Nephron progenitor cell (in vitro differentiated cells): ENCODE measurements around the gene GRID2.
A peak's percentile ranks its signal among the peaks of the same experiment; 100 is the strongest.
"Not testable (repeated sequence)": the region's sequence is repeated elsewhere in the genome, so short reads cannot be mapped to it uniquely, and the experiment has no call there.

Source experiments
- DNase-seq: peaks from one replicate; pipeline ENCODE4 v3.0.0; 2021
- H3K27ac Mint-ChIP-seq: 2 replicates; pipeline ENCODE4 v1.8.0; 2021; ENCODE audit warnings: mild to moderate bottlenecking, moderate library complexity, mixed read lengths
- H3K27me3 Mint-ChIP-seq: 2 replicates; pipeline ENCODE4 v1.8.0; 2021; ENCODE audit warnings: mild to moderate bottlenecking, low read depth, mixed read lengths; ENCODE audit not compliant: poor library complexity
- H3K36me3 Mint-ChIP-seq: 2 replicates; pipeline ENCODE4 v1.8.0; 2021; ENCODE audit warnings: low read depth, mixed read lengths
- H3K4me1 Mint-ChIP-seq: 2 replicates; pipeline ENCODE4 v1.8.0; 2021; ENCODE audit warnings: mixed read lengths
- H3K4me3 Mint-ChIP-seq: 2 replicates; pipeline ENCODE4 v1.8.0; 2021; ENCODE audit warnings: mild to moderate bottlenecking, moderate library complexity, mixed read lengths
- H3K9me3 Mint-ChIP-seq: 2 replicates; pipeline ENCODE4 v1.8.0; 2021; ENCODE audit warnings: mild to moderate bottlenecking, moderate library complexity, mixed read lengths
- TF ChIP-seq, protein P1 (sequence below): fragments of 200-600 bp; sonication (generic); IDR thresholded peaks from 2 replicates; pipeline ENCODE4 v1.5.0; 2021; ENCODE audit warnings: antibody characterized with exemption

The GRID2 gene

DNA sequence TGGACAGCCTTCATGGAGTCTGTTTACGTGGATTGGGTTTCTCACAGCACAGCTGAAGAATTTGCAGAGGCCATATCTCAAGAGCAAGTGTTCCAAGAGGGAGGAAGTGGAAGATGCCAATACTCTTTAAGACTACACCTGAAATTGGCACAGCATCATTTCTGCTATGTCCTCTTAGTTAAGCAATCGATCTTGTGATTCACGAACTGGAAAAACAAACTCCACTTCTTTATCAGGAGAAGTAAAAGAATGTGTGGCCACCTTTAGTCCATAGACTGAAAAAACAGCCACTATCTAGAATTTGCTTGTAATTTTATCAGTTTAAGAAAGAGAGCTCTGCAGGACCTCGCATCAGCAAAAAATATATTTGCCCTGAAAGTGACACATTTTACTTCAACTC, 1051.6 kb downstream of the GRID2 start:
- no peak overlapping the region for H3K4me3 Mint-ChIP-seq
- H3K27me3 Mint-ChIP-seq = no peaks in the 10 kb centered on the region
- no peak for DNase-seq
- TF ChIP-seq, protein P1, sequence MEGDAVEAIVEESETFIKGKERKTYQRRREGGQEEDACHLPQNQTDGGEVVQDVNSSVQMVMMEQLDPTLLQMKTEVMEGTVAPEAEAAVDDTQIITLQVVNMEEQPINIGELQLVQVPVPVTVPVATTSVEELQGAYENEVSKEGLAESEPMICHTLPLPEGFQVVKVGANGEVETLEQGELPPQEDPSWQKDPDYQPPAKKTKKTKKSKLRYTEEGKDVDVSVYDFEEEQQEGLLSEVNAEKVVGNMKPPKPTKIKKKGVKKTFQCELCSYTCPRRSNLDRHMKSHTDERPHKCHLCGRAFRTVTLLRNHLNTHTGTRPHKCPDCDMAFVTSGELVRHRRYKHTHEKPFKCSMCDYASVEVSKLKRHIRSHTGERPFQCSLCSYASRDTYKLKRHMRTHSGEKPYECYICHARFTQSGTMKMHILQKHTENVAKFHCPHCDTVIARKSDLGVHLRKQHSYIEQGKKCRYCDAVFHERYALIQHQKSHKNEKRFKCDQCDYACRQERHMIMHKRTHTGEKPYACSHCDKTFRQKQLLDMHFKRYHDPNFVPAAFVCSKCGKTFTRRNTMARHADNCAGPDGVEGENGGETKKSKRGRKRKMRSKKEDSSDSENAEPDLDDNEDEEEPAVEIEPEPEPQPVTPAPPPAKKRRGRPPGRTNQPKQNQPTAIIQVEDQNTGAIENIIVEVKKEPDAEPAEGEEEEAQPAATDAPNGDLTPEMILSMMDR = no peak
- H3K4me1 Mint-ChIP-seq = peaks cover 14% of the 10 kb centered on the region
- no peaks in the 10 kb centered on the region for H3K36me3 Mint-ChIP-seq
- H3K27ac Mint-ChIP-seq = peak overlapping the region; percentile 41
- H3K9me3 Mint-ChIP-seq = no peaks in the 10 kb centered on the region

DNA sequence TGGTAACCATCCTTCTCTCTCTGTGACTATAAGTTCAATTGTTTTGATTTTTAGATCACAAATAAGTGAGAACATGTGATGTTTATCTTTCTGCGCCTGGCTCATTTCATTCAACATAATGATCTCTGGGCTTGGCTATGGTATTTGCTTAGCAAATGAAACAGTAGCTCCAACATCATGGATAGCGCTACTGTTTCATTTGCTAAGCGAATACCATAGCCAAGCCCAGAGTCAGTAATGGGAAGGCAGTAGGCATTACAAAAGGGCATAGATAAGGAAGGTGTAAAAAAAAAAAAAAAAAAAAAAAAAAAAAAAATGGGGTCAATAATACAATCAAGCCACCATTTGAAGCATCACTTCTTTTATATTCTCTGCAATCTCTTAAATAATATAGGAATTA, 1055.8 kb downstream of the GRID2 start:
- no peak overlapping the region for H3K4me3 Mint-ChIP-seq
- peaks cover 22% of the 10 kb centered on the region for H3K4me1 Mint-ChIP-seq
- TF ChIP-seq, protein P1 = no peak

DNA sequence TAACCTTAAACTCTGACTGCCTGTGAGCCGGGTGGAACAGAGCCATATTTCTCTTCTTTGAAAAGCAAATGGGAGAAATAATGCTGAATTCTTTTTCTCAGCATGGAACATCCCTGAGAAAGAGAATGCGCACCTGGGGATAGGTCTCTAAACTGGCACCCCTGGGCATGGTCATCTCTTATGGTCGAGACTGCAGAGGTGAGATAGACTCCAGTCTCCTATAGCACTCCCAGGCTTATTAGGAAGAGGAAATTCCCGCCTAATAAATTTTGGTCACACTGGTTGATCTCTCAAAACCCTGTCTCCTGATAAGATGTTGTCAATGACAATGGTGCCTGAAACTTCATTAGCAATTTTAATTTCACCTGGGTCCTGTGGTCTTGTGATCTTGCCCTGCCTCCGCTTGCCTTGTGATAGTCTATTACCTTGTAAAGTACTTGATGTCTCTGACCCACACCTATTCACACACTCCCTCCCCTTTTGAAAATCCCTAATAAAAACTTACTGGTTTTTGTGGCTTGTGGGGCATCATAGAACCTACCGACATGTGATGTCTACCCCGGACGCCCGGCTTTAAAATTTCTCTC, 1062.5 kb downstream of the GRID2 start:
- H3K4me1 Mint-ChIP-seq, H3K36me3 Mint-ChIP-seq, H3K27me3 Mint-ChIP-seq, H3K4me3 Mint-ChIP-seq, DNase-seq, H3K27ac Mint-ChIP-seq: not testable (repeated sequence)
- peaks cover 17% of the 10 kb centered on the region for H3K9me3 Mint-ChIP-seq

More for the DNA sequence above, 1055.8 kb downstream of the GRID2 start:
- Mint-ChIP-seq H3K27me3 (no peaks in the 10 kb centered on the region), H3K9me3 (peaks cover 3% of the 10 kb centered on the region), H3K27ac (no peak overlapping the region), H3K36me3 (no peaks in the 10 kb centered on the region)
- DNase-seq = no peak

DNA sequence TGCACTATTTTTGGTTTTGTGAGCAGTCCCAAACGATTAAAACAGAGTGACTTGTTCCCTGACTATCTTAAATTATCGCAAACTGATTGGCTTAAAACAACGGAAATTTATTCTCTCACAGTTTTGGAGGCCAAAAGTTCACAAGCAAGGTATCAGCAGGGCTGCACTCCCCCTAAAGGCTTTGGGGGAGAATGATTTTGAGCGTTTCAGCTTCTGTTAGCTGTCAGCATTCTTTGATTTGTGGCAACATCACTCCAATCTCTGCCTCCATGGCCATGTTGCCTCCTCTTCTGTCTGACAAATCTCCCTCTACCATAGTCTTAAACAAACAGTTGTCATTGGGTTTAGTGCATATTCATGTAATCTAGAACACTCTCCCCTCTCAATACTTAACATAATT, 1065.2 kb downstream of the GRID2 start:
- DNase-seq = no peak

DNA sequence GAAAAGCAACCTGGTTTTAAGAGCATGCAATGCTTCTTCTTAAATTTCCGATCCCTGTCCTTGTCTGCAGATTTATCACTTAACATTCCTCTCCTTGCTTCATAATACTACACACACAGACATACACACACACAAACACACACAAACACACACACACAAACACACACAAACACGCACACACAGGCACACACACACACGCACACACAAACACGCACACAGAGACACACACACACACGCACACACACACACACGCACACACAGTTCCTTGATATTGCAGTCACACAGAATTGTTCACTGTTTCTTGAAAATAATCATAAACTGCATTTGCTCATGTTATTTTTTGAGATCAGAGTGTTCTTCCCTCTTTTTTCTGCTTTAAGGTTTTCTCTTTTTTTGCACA, 1066.5 kb downstream of the GRID2 start:
- Mint-ChIP-seq H3K27ac (no peak overlapping the region), H3K4me1 (no peaks in the 10 kb centered on the region)

More for the DNA sequence above, 1065.2 kb downstream of the GRID2 start:
- peaks cover 4% of the 10 kb centered on the region for H3K27me3 Mint-ChIP-seq
- H3K27ac Mint-ChIP-seq = no peak overlapping the region
- no peaks in the 10 kb centered on the region for H3K36me3 Mint-ChIP-seq
- TF ChIP-seq, protein P1 = no peak
- H3K9me3 Mint-ChIP-seq = peaks cover 13% of the 10 kb centered on the region
- H3K4me1 Mint-ChIP-seq = no peaks in the 10 kb centered on the region
- H3K4me3 Mint-ChIP-seq = no peak overlapping the region

DNA sequence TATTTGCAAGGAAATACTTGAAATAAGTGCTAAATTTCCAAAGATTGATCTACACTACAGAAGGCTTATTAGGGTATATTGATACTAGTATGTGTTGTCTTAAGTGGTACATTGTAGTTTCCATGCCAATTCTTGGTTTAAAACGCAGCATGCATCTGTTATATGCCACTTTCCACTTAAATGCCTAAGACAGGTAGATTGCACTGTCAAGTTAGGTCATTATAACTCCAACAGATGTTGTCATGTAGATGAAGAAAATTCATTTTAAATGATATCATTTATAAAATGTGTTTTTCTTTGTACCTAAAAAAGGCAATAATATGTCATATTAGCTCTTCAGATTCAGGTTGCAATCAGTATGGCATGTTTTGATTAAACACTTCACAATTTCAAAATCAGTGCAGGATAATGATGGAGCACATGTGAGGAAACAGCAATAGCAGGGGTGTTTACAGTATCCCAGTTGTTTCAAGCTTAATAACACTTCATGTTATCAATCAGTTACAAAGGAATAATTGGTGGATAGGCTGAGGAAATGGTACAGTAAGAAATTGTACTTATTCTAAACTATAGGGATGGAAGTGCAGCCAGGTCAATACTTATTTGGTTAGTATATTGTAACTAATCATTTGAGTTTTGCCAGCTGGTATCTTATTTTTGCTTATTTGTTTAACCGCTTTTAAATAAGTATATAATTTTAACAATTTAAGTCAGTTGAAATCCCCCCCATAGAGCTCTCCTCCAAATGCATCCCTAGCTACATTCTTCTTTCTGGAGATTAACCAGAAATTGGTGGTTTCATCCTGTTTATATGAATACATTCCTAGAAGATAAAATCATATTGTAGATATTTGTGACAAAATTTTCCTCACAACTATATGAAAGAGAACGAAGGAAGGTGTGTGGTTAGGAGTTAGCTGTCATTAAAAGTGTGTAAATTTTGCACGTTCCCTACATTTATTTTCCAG, 1070.4 kb downstream of the GRID2 start:
- TF ChIP-seq, protein P1 = no peak
- Mint-ChIP-seq H3K27me3 (no peaks in the 10 kb centered on the region), H3K36me3 (no peaks in the 10 kb centered on the region), H3K4me3 (no peak overlapping the region), H3K9me3 (no peaks in the 10 kb centered on the region), H3K27ac (no peak overlapping the region), H3K4me1 (no peaks in the 10 kb centered on the region)
- no peak for DNase-seq

More for the DNA sequence above, 1066.5 kb downstream of the GRID2 start:
- H3K9me3 Mint-ChIP-seq = peaks cover 7% of the 10 kb centered on the region
- H3K36me3 Mint-ChIP-seq = no peaks in the 10 kb centered on the region
- H3K4me3 Mint-ChIP-seq = no peak overlapping the region
- H3K27me3 Mint-ChIP-seq = peaks cover 4% of the 10 kb centered on the region
- TF ChIP-seq, protein P1 = no peak
- DNase-seq = no peak
